Dendritic cell treated with granulocyte-macrophage colony-stimulating factor and Interleukin-4, amounts not matched to agents 40 ng/mL and 50 ng/mL, for 4 days (primary cell): Measurements from ENCODE around the gene TCF12.

Experiments
- H3K27ac Mint-ChIP-seq: one replicate; pipeline ENCODE4 v1.8.0; 2022; ENCODE audit warnings: mild to moderate bottlenecking, mixed read lengths
- H3K27me3 Mint-ChIP-seq: one replicate; pipeline ENCODE4 v1.8.0; 2022; ENCODE audit warnings: mild to moderate bottlenecking, mixed read lengths
- H3K36me3 Mint-ChIP-seq: one replicate; pipeline ENCODE4 v1.8.0; 2022; ENCODE audit warnings: low read depth, mixed read lengths
- H3K4me1 Mint-ChIP-seq: one replicate; pipeline ENCODE4 v1.8.0; 2022; ENCODE audit warnings: low read depth, mixed read lengths
- H3K4me3 Mint-ChIP-seq: one replicate; pipeline ENCODE4 v1.8.0; 2022; ENCODE audit warnings: mild to moderate bottlenecking, moderate library complexity, mixed read lengths
- H3K9me3 Mint-ChIP-seq: one replicate; pipeline ENCODE4 v1.8.0; 2022; ENCODE audit warnings: mixed read lengths
- intact Hi-C: fragments of 100-400 bp; cut with micrococcal nuclease; formaldehyde crosslinking; loops from one replicate; pipeline ENCODE4 v1.15.0; 2022

Gene TCF12

GRCh38 chr15:57234156-57234555, 315.7 kb downstream of the TCF12 start:
- Mint-ChIP-seq H3K36me3 (peaks cover 64% of the 10 kb centered on the region), H3K4me1 (no peaks in the 10 kb centered on the region), H3K4me3 (no peak overlapping the region), H3K27ac (no peak overlapping the region), H3K9me3 (no peaks in the 10 kb centered on the region), H3K27me3 (no peaks in the 10 kb centered on the region)
- intact Hi-C loops: no loop called here

GRCh38 chr15:57235186-57235585, 316.7 kb downstream of the TCF12 start:
- Mint-ChIP-seq H3K4me3 (no peak overlapping the region), H3K27me3 (no peaks in the 10 kb centered on the region), H3K9me3 (no peaks in the 10 kb centered on the region), H3K4me1 (peaks cover 4% of the 10 kb centered on the region), H3K36me3 (peaks cover 74% of the 10 kb centered on the region), H3K27ac (no peak overlapping the region)
- intact Hi-C loops: no loop called here

- Mint-ChIP-seq H3K9me3 (no peaks in the 10 kb centered on the region), H3K27me3 (no peaks in the 10 kb centered on the region), H3K27ac (no peak overlapping the region), H3K4me1 (peaks cover 4% of the 10 kb centered on the region), H3K4me3 (no peak overlapping the region), H3K36me3 (peaks cover 76% of the 10 kb centered on the region)
- intact Hi-C loops: no loop called here
These were observed 317.4 kb downstream of the TCF12 start for GRCh38 chr15:57235873-57236272.

GRCh38 chr15:57236561-57237300, 318.3 kb downstream of the TCF12 start:
- Mint-ChIP-seq H3K27me3 (no peaks in the 10 kb centered on the region), H3K27ac (no peak overlapping the region), H3K4me1 (peaks cover 4% of the 10 kb centered on the region)

GRCh38 chr15:57237301-57237642, 318.8 kb downstream of the TCF12 start:
- peaks cover 78% of the 10 kb centered on the region for H3K36me3 Mint-ChIP-seq
- H3K27ac Mint-ChIP-seq: no peak overlapping the region
- no peak overlapping the region for H3K4me3 Mint-ChIP-seq
- H3K4me1 Mint-ChIP-seq: peaks cover 4% of the 10 kb centered on the region
- no peaks in the 10 kb centered on the region for H3K27me3 Mint-ChIP-seq
- no peaks in the 10 kb centered on the region for H3K9me3 Mint-ChIP-seq
- intact Hi-C loops: no loop called here

More at GRCh38 chr15:57236561-57237300, 318.3 kb downstream of the TCF12 start:
- no peak overlapping the region for H3K4me3 Mint-ChIP-seq
- H3K36me3 Mint-ChIP-seq: peaks cover 81% of the 10 kb centered on the region
- no peaks in the 10 kb centered on the region for H3K9me3 Mint-ChIP-seq
- intact Hi-C loops: no loop called here

- peaks cover 74% of the 10 kb centered on the region for H3K36me3 Mint-ChIP-seq
- H3K9me3 Mint-ChIP-seq: no peaks in the 10 kb centered on the region
- H3K27me3 Mint-ChIP-seq: no peaks in the 10 kb centered on the region
- no peak overlapping the region for H3K27ac Mint-ChIP-seq
- H3K4me3 Mint-ChIP-seq: no peak overlapping the region
- intact Hi-C loops: no loop called here
- peaks cover 4% of the 10 kb centered on the region for H3K4me1 Mint-ChIP-seq
These were observed 319.2 kb downstream of the TCF12 start for GRCh38 chr15:57237676-57238075.

- intact Hi-C loops: no loop called here
- no peak overlapping the region for H3K4me3 Mint-ChIP-seq
- peaks cover 25% of the 10 kb centered on the region for H3K4me1 Mint-ChIP-seq
- no peak overlapping the region for H3K27ac Mint-ChIP-seq
- peaks cover 61% of the 10 kb centered on the region for H3K36me3 Mint-ChIP-seq
- no peaks in the 10 kb centered on the region for H3K27me3 Mint-ChIP-seq
- H3K9me3 Mint-ChIP-seq: no peaks in the 10 kb centered on the region
These were observed 326.7 kb downstream of the TCF12 start for GRCh38 chr15:57245130-57245529.

GRCh38 chr15:57245714-57246113, 327.3 kb downstream of the TCF12 start:
- Mint-ChIP-seq H3K9me3 (no peaks in the 10 kb centered on the region), H3K36me3 (peaks cover 65% of the 10 kb centered on the region), H3K27ac (no peak overlapping the region), H3K4me3 (no peak overlapping the region), H3K27me3 (no peaks in the 10 kb centered on the region), H3K4me1 (peaks cover 25% of the 10 kb centered on the region)
- intact Hi-C loops: no loop called here

- intact Hi-C loops: no loop called here
- H3K36me3 Mint-ChIP-seq: peaks cover 79% of the 10 kb centered on the region
- H3K4me1 Mint-ChIP-seq: peaks cover 25% of the 10 kb centered on the region
- H3K4me3 Mint-ChIP-seq: no peak overlapping the region
- H3K27ac Mint-ChIP-seq: no peak overlapping the region
- H3K27me3 Mint-ChIP-seq: no peaks in the 10 kb centered on the region
- H3K9me3 Mint-ChIP-seq: no peaks in the 10 kb centered on the region
These were observed 329.6 kb downstream of the TCF12 start for GRCh38 chr15:57248074-57248473.

- Mint-ChIP-seq H3K4me1 (peaks cover 11% of the 10 kb centered on the region), H3K4me3 (no peak overlapping the region), H3K36me3 (peaks cover 81% of the 10 kb centered on the region), H3K9me3 (no peaks in the 10 kb centered on the region), H3K27ac (no peak overlapping the region), H3K27me3 (no peaks in the 10 kb centered on the region)
- intact Hi-C loops: no loop called here
These were observed 332.9 kb downstream of the TCF12 start for GRCh38 chr15:57251308-57251707.

GRCh38 chr15:57251941-57252340, 333.5 kb downstream of the TCF12 start:
- H3K27ac Mint-ChIP-seq: no peak overlapping the region
- H3K9me3 Mint-ChIP-seq: no peaks in the 10 kb centered on the region
- intact Hi-C loops: no loop called here
- peaks cover 5% of the 10 kb centered on the region for H3K4me1 Mint-ChIP-seq
- H3K36me3 Mint-ChIP-seq: peaks cover 82% of the 10 kb centered on the region
- no peaks in the 10 kb centered on the region for H3K27me3 Mint-ChIP-seq
- H3K4me3 Mint-ChIP-seq: no peak overlapping the region

GRCh38 chr15:57253082-57253481, 334.6 kb downstream of the TCF12 start:
- no peaks in the 10 kb centered on the region for H3K27me3 Mint-ChIP-seq
- peaks cover 75% of the 10 kb centered on the region for H3K36me3 Mint-ChIP-seq
- H3K4me3 Mint-ChIP-seq: no peak overlapping the region
- no peaks in the 10 kb centered on the region for H3K4me1 Mint-ChIP-seq
- intact Hi-C loops: no loop called here
- no peak overlapping the region for H3K27ac Mint-ChIP-seq
- no peaks in the 10 kb centered on the region for H3K9me3 Mint-ChIP-seq

- intact Hi-C loops: no loop called here
- Mint-ChIP-seq H3K36me3 (peaks cover 71% of the 10 kb centered on the region), H3K4me1 (no peaks in the 10 kb centered on the region), H3K9me3 (no peaks in the 10 kb centered on the region), H3K4me3 (no peak overlapping the region), H3K27me3 (no peaks in the 10 kb centered on the region), H3K27ac (no peak overlapping the region)
These were observed 335.1 kb downstream of the TCF12 start for GRCh38 chr15:57253500-57253899.

GRCh38 chr15:57255751-57256341, 337.4 kb downstream of the TCF12 start:
- no peaks in the 10 kb centered on the region for H3K27me3 Mint-ChIP-seq
- no peak overlapping the region for H3K4me3 Mint-ChIP-seq
- no peaks in the 10 kb centered on the region for H3K9me3 Mint-ChIP-seq
- no peak overlapping the region for H3K27ac Mint-ChIP-seq
- peaks cover 3% of the 10 kb centered on the region for H3K4me1 Mint-ChIP-seq
- intact Hi-C loops: no loop called here
- peaks cover 60% of the 10 kb centered on the region for H3K36me3 Mint-ChIP-seq

GRCh38 chr15:57256939-57257338, 338.5 kb downstream of the TCF12 start:
- Mint-ChIP-seq H3K4me1 (peaks cover 5% of the 10 kb centered on the region), H3K4me3 (no peak overlapping the region), H3K27ac (no peak overlapping the region), H3K27me3 (no peaks in the 10 kb centered on the region), H3K9me3 (no peaks in the 10 kb centered on the region), H3K36me3 (peaks cover 54% of the 10 kb centered on the region)
- intact Hi-C loops: no loop called here
